K562 treated with DMSO at 1 percent for 48 hours (cell line): ENCODE data around the gene ASB15. TPM values are rescaled to one million over a fixed set of nuclear protein-coding genes. Genes with fewer than 3 reads are reported as not detected.

Experiments
- total RNA-seq: library from RNA; unstranded; fragments of 300-600 nt; gene quantifications from 2 replicates; pipeline ENCODE4 v1.2.3, GENCODE V29; 2022; ENCODE audit warnings: low replicate concordance; ENCODE audit errors: extremely low read depth

The ASB15 gene
- total RNA-seq, result not detected in 2 replicates

GRCh38 chr7:123601530-123601929, at the start of gene ASB15:
ASB15 (plus strand) TSS chr7:123601821; CDS start chr7:123614503, 12,682 bp downstream.

GRCh38 chr7:123557398-123558288, 44.0 kb upstream of the ASB15 start, which contains the start of gene NDUFA5:
NDUFA5 (minus strand) TSS chr7:123557818; CDS start chr7:123557795, 23 bp downstream.

GRCh38 chr7:123655614-123656013, 54.0 kb downstream of the ASB15 start, which contains the start of gene LMOD2:
LMOD2 (plus strand) TSS chr7:123655866; CDS start chr7:123655964, 98 bp downstream.

Other genes starting within 250 kb of the ASB15 start
- gene IQUB, start 67.2 kb upstream of the ASB15 start, total RNA-seq, result not detected in 2 replicates
- gene NDUFA5, start 44.0 kb upstream of the ASB15 start, total RNA-seq, result not detected in 2 replicates
- gene LMOD2, start 54.0 kb downstream of the ASB15 start, total RNA-seq, result not detected in 2 replicates
- gene WASL, start 147.2 kb downstream of the ASB15 start, total RNA-seq, result not detected in 2 replicates
- not detected in 2 replicates for gene HYAL4, start 243.3 kb downstream of the ASB15 start, total RNA-seq